ENCODE measurements around the gene ITGA2B. TPM values are rescaled to one million over a fixed set of nuclear protein-coding genes. Genes with fewer than 3 reads are reported as not detected.
A peak's percentile ranks its signal among the peaks of the same experiment; 100 is the strongest.
"Not testable (repeated sequence)": the region's sequence is repeated elsewhere in the genome, so short reads cannot be mapped to it uniquely, and the experiment has no call there.

The ITGA2B gene
- total RNA-seq, 2 experiments from 2014 or later, result 0.36 to 0.62 TPM

- Mint-ChIP-seq H3K27me3 (peaks cover 33% of the 10 kb centered on the region), H3K4me1 (peaks cover 5% of the 10 kb centered on the region), H3K36me3 (no peaks in the 10 kb centered on the region), H3K27ac (no peak overlapping the region), H3K4me3 (no peak overlapping the region), H3K9me3 (no peaks in the 10 kb centered on the region)
- DNase-seq, result no peak
Measured at GRCh38 chr17:44382917-44383316, 6.5 kb downstream of the ITGA2B start.

GRCh38 chr17:44381810-44382305 is 7.6 kb downstream of the ITGA2B start:
- Mint-ChIP-seq H3K36me3 (no peaks in the 10 kb centered on the region), H3K27ac (no peak overlapping the region), H3K27me3 (peaks cover 31% of the 10 kb centered on the region), H3K4me3 (no peak overlapping the region), H3K9me3 (no peaks in the 10 kb centered on the region), H3K4me1 (peaks cover 5% of the 10 kb centered on the region)
- no peak for DNase-seq

GRCh38 chr17:44380767-44381166 is 8.7 kb downstream of the ITGA2B start:
- H3K36me3 Mint-ChIP-seq, result no peaks in the 10 kb centered on the region
- no peak overlapping the region for H3K4me3 Mint-ChIP-seq

GRCh38 chr17:44379887-44380286 is 9.6 kb downstream of the ITGA2B start:
- Mint-ChIP-seq H3K27me3 (peaks cover 28% of the 10 kb centered on the region), H3K36me3 (no peaks in the 10 kb centered on the region), H3K4me3 (no peak overlapping the region), H3K27ac (no peak overlapping the region), H3K4me1 (peaks cover 4% of the 10 kb centered on the region), H3K9me3 (no peaks in the 10 kb centered on the region)
- no peak for DNase-seq

More at GRCh38 chr17:44380767-44381166, 8.7 kb downstream of the ITGA2B start:
- Mint-ChIP-seq H3K27ac (no peak overlapping the region), H3K9me3 (no peaks in the 10 kb centered on the region), H3K4me1 (peaks cover 5% of the 10 kb centered on the region), H3K27me3 (peaks cover 29% of the 10 kb centered on the region)
- no peak for DNase-seq

GRCh38 chr17:44378171-44378705 is 11.2 kb downstream of the ITGA2B start:
- no peak for DNase-seq
- peaks cover 19% of the 10 kb centered on the region for H3K27me3 Mint-ChIP-seq
- no peaks in the 10 kb centered on the region for H3K36me3 Mint-ChIP-seq
- no peak overlapping the region for H3K4me3 Mint-ChIP-seq
- H3K4me1 Mint-ChIP-seq, result no peaks in the 10 kb centered on the region
- H3K27ac Mint-ChIP-seq, result no peak overlapping the region
- no peaks in the 10 kb centered on the region for H3K9me3 Mint-ChIP-seq

- DNase-seq, result no peak
- Mint-ChIP-seq H3K4me3 (no peak overlapping the region), H3K4me1 (no peaks in the 10 kb centered on the region), H3K27me3 (peaks cover 10% of the 10 kb centered on the region), H3K36me3 (no peaks in the 10 kb centered on the region), H3K9me3 (no peaks in the 10 kb centered on the region), H3K27ac (no peak overlapping the region)
Measured at GRCh38 chr17:44376779-44377178, 12.7 kb downstream of the ITGA2B start.

- Mint-ChIP-seq H3K4me1 (no peaks in the 10 kb centered on the region), H3K27ac (no peak overlapping the region), H3K36me3 (no peaks in the 10 kb centered on the region), H3K4me3 (no peak overlapping the region), H3K9me3 (no peaks in the 10 kb centered on the region), H3K27me3 (peaks cover 13% of the 10 kb centered on the region)
- peak; percentile 25 for DNase-seq
Measured at GRCh38 chr17:44376124-44376523, 13.3 kb downstream of the ITGA2B start.

- Mint-ChIP-seq H3K4me1 (no peaks in the 10 kb centered on the region), H3K36me3 (no peaks in the 10 kb centered on the region), H3K27me3 (peaks cover 19% of the 10 kb centered on the region), H3K27ac (no peak overlapping the region), H3K9me3 (no peaks in the 10 kb centered on the region), H3K4me3 (no peak overlapping the region)
- no peak for DNase-seq
Measured at GRCh38 chr17:44375196-44376017, 14.0 kb downstream of the ITGA2B start.

- H3K4me3 Mint-ChIP-seq, result no peak overlapping the region
Measured at GRCh38 chr17:44374306-44375195, 14.9 kb downstream of the ITGA2B start.

GRCh38 chr17:44372036-44372435 is 17.4 kb downstream of the ITGA2B start:
- no peaks in the 10 kb centered on the region for H3K9me3 Mint-ChIP-seq
- H3K36me3 Mint-ChIP-seq, result no peaks in the 10 kb centered on the region
- no peak for DNase-seq

More at GRCh38 chr17:44374306-44375195, 14.9 kb downstream of the ITGA2B start:
- no peak for DNase-seq
- Mint-ChIP-seq H3K27me3 (peaks cover 24% of the 10 kb centered on the region), H3K36me3 (no peaks in the 10 kb centered on the region), H3K4me1 (no peaks in the 10 kb centered on the region), H3K27ac (no peak overlapping the region), H3K9me3 (no peaks in the 10 kb centered on the region)

GRCh38 chr17:44369414-44370023 is 19.9 kb downstream of the ITGA2B start:
- DNase-seq, result peak; percentile 28

More at GRCh38 chr17:44372036-44372435, 17.4 kb downstream of the ITGA2B start:
- Mint-ChIP-seq H3K4me1 (peaks cover 2% of the 10 kb centered on the region), H3K27ac (no peak overlapping the region), H3K4me3 (no peak overlapping the region), H3K27me3 (peaks cover 34% of the 10 kb centered on the region)

GRCh38 chr17:44368391-44369243 is 20.8 kb downstream of the ITGA2B start:
- H3K4me1 Mint-ChIP-seq, H3K4me3 Mint-ChIP-seq, H3K9me3 Mint-ChIP-seq, H3K27ac Mint-ChIP-seq, H3K36me3 Mint-ChIP-seq, DNase-seq: not testable (repeated sequence)
- peaks cover 48% of the 10 kb centered on the region for H3K27me3 Mint-ChIP-seq

More at GRCh38 chr17:44369414-44370023, 19.9 kb downstream of the ITGA2B start:
- H3K4me1 Mint-ChIP-seq, H3K9me3 Mint-ChIP-seq, H3K27ac Mint-ChIP-seq, H3K36me3 Mint-ChIP-seq: not testable (repeated sequence)
- Mint-ChIP-seq H3K27me3 (peaks cover 48% of the 10 kb centered on the region), H3K4me3 (peak overlapping the region; percentile 47)

- Mint-ChIP-seq H3K4me1 (peaks cover 2% of the 10 kb centered on the region), H3K9me3 (no peaks in the 10 kb centered on the region), H3K4me3 (no peak overlapping the region), H3K27ac (no peak overlapping the region), H3K27me3 (peaks cover 50% of the 10 kb centered on the region), H3K36me3 (no peaks in the 10 kb centered on the region)
- DNase-seq, result no peak
Measured at GRCh38 chr17:44367231-44367979, 22.0 kb downstream of the ITGA2B start.
